Suppressor macrophage treated with lipopolysaccharide for 1 hour (primary cell): ENCODE measurements around the gene RAB44.
A peak's percentile ranks its signal among the peaks of the same experiment; 100 is the strongest.
"Not testable (repeated sequence)": the region's sequence is repeated elsewhere in the genome, so short reads cannot be mapped to it uniquely, and the experiment has no call there.

Source experiments
- DNase-seq, 3 donors: peaks; one replicate each; pipeline ENCODE4 v3.0.0-alpha.2; 2020 to 2022

RAB44 gene

GRCh38 chr6:36697481-36697903 lies at the start of gene RAB44:
RAB44 (plus strand) TSS chr6:36697826; CDS start chr6:36704236, 6,410 bp downstream.
- peak; percentile 29 to 56 (median 48) for DNase-seq

GRCh38 chr6:36649086-36649485 lies 48.5 kb upstream of the RAB44 start:
- no peak for DNase-seq

DNA sequence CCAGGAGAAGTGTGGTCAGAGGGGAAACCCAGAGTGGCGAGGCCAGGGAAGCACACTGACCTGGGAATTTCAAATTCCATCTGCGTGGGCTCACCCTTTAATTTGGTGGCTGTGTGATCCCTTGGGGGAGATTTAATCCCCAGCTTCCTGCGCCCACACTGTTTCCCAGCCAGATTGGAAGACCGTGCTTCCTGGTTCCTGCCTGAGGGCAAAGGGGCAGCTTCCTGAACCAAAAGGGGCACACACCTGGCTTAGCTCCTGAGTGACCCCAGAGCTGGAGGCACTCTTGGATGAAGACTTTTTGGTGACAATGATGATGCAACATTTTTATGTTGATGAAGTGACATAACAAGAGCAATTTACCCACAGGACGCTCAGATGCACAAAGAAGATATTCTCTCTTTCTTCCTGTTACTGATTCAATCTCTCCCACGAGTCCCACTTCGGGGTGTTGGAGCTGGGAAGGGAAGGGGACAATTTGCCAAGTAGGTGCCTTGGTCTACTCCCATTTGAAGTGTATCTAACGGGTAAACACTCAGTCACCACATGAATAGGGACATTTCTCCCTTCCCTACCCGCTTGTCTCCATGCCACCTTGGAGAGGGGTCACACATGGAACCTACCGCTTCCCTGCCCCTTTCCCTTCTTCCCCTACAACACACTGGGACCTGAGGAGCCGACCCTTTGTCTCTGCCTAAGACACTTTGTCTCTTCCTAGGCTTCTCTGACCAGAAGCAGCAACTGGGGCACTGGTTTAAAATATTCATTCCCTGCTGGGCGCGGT lies 47.7 kb upstream of the RAB44 start:
- peak in 1 of 3 donors; percentile 57 for DNase-seq

GRCh38 chr6:36650848-36651478 lies 46.7 kb upstream of the RAB44 start:
- DNase-seq: peak; percentile 57 to 72 (median 62)

- DNase-seq: no peak
These were observed 45.8 kb upstream of the RAB44 start for GRCh38 chr6:36651659-36652379.

GRCh38 chr6:36654469-36654868 lies 43.2 kb upstream of the RAB44 start:
- DNase-seq: not testable (repeated sequence)

DNA sequence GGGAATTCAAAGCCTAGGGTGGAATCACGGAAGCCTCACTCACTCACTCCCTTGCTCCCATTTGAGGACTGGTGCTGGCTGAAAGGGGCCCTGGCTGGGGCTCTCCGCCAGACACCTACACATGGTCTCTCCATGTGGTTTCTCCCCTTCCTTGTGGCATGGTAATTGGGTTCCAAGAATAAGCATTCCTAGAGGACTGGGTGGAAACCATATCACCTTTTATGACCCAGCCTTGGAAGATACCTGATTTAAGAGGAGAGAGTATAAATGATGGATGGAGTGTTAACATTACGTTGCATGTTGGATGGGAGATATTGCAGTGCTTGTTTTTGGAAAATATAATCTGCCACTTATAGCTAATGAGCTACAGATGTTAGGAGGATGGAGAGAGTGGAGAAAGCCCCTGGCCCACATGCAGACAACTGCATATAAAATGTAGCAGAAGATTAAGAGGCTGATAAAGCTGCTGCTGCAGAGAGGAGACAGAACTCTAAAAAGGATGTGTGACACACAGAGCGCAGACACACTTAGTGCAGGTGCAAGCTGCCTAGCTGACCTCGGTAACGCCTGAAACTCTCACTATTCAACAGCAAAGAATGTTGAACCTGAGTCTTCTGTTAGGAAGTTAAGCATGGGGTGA lies 42.4 kb upstream of the RAB44 start:
- DNase-seq: no peak

- DNase-seq: no peak
These were observed 41.2 kb upstream of the RAB44 start for GRCh38 chr6:36656441-36656840.

GRCh38 chr6:36657271-36657670 lies 40.4 kb upstream of the RAB44 start:
- no peak for DNase-seq

DNA sequence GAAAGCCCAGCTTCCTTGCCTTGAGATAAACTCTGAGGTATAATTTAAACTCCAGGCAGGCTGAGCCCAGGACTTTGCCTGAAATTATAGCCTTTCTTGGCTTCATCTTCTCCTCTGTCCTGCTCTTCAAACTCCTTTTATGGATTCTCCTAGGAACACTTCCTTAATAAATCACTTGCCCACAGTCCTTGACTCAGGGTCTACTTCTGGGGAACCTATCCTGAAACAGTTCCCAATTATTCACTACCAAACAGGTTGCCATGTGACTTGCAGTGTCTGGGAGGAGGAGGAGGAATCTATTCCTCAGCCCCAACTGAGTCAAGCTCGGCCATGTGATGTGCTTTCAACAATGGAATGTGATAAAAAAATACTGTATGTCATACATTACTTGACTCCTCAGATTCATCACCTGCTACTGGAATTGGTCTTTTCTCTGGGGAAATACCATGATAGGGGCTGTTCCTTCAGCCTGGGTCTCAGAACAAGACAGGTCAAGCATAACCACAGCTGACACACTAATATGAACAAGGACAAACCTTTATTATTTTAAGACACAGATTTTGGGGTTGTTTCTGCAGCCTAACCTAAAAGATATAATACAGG lies 39.6 kb upstream of the RAB44 start:
- peak in 1 of 3 donors; percentile 58 for DNase-seq

DNA sequence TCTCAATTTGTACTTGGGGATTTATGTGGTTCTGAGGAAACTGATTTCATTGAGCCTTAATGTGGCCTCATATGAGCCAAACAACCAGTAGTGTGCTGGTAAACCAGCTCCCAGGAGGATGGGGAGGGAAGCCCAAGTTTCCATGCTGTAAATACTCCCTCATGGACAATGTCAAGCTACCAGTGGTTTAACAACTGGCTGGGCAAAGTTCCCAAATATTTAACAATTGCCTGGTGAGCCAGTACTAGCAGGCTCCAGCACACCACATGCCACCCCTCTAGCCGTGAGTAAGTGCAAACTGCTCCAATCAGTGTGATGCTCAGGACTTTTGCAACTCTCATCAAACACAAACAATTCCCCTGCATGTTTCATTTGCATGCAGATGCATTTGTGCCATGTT lies 38.4 kb upstream of the RAB44 start:
- no peak for DNase-seq

DNA sequence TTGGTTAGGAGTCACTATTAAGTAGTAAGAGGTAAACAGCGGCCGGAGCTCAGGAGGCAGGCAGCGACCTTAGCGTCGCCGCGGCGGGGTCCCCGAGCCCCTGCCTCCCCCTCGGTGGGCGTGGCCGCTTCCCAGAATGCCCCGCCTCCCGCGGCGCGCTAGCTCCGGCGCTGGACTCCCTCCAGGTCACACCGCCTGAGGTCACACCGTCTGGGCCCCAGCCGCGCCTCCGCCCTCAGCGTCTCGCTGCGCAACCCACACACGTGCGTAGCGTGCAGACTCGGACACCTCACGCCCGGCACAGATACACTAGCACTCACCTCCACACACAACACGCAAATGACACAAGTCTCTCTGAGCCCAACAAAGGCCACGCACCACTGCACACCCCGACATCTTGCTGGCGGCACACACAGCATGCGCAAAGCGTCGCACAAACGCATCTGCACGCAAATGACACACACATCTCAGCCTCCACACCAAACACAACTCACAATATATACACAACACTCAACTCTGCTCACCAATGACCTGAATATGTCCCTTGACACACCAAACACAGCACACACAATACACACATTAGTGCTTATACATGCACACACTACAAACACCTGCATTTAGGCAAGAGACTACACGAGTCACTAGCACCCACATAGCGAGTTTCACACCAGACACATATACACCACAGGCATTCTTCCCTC lies 36.7 kb upstream of the RAB44 start:
- DNase-seq: peak in 1 of 3 donors; percentile 35

- DNase-seq: no peak
These were observed 35.2 kb upstream of the RAB44 start for GRCh38 chr6:36662380-36662779.

DNA sequence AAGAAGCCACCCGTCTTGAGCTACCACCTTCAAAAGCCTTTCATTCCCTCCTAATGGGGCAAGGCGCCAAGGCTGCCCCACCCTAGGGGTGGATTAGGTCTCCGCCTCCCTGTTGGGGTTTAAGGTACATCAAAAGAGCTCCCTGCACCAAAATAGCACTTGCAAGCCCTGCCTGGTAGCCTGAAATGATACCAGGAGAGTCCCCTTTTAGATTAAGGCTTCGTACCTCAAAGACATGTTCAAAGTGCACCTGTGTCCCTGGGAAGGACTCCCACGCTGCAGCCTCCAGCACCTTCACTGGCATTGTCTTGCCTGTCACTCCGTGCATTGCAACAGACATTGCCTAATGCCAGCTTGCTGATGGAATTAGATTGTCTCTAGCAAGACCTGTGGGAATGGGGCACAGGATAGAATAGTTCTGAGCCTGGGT lies 34.8 kb upstream of the RAB44 start:
- no peak for DNase-seq

DNA sequence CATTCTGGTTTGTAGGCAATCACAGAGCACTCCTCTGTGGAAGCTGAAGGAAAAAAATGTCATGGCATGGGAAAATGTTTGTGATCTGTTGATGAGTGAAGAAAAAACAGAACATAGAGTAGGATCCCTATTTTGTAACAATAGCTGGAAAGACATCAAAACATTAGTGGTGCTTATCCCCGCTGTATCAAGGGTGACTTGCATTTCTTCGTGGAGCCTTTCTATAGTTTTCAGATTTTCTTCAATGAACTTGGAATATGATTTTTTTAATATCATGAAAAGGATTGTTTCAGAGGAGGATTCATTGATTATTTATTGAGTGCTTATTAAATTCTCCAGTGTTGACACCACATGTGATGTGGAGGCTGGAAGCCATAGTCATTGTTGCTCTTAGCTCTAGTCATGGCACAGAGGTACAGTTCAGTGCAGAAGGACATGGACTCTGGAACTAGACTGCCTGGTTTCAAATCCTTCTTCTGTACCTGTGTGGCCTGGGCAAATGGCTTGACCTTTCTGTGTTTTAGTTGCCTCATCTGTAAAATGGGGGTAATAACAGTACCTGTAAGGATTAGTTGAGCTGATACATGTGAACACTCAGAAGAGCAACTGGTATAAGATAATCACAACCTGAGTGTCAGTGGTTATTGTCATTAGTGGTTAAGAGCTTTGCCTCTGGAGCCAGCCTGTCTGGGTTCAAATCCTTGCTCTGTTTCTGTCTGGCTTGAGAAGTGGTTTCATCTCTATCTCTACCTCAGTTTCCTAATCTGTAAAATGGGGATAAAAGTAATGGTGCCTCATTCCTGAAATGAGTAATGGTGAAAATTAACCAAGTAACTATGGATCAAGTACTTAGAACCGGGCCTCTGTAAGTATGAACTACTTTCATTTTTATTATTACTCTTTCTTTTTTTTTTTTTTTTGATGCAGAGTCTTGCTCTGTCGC lies 33.9 kb upstream of the RAB44 start:
- DNase-seq: no peak

DNA sequence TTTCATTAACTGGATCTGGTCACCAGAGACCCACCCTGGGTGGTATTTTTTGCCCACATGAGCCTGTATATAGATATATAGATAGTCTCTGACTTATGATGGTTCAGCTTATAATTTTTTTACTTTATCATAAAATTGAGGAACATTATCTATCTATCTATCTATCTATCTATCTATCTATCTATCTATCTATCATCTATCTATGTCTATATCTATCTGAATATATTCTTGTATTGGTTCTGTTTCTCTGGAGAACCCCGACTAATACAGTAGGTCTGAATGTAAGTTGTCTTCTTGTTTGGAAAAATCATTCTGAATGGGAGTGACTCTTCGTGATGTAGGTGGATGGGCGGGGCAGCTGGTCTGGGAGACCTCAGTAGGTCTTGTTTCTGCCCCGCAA lies 32.4 kb upstream of the RAB44 start:
- no peak for DNase-seq

DNA sequence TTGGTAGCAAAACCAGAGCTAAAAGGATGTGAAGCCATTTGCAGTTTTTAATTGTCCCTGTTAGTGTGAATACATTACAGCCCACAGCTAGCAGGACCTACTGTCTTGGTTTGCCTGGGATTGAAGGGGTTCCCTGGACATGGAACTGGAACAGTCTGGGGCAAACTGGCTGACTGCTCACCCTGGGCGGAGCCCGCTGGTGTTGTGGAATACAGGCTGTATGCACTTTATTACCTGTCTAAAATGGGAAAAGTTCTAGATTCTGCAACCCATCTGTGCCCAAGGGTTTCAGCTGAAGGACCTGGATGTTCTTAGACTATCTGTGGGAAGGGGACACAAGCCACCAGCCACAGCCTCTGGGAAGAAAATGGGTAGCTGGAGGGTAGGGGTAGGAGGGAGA lies 31.3 kb upstream of the RAB44 start:
- DNase-seq: no peak

DNA sequence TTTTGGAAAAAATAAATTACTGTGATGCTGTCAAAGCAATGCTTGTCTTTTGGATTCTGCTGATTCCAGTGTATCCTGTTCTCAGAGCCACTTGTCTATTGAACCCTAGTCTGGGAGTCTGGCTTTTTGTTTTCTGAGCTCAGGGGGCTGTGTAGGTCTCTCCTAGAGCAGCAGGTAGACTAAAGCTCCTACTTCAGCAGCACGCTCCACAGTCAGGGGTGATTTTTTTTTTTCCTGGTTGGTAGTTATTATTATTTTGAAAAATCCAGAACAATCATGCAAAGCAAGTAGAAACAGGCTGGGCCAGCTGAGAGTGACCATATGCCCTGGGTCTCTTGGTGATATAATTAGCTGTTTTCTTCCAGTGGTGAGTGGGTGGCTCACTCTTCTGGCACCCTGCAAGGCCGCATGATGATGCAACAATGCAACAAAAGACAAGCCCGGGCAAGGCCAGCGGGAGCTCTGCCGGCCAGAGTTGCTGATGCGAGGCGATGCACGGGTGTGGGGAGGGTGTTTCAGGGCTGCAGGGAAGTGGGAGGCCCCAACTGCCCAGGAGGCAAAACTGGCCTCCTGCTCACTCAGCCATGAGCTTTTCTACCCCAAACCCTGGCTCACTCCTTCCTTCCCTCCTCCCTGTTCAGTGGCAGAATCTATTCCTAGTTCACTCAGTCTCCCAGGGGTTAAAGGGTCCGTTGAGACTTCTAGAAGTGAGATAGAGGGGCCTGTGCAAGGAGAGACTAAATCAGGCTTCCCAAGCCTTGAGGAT lies 30.6 kb upstream of the RAB44 start:
- peak; percentile 91 to 95 (median 95) for DNase-seq

DNA sequence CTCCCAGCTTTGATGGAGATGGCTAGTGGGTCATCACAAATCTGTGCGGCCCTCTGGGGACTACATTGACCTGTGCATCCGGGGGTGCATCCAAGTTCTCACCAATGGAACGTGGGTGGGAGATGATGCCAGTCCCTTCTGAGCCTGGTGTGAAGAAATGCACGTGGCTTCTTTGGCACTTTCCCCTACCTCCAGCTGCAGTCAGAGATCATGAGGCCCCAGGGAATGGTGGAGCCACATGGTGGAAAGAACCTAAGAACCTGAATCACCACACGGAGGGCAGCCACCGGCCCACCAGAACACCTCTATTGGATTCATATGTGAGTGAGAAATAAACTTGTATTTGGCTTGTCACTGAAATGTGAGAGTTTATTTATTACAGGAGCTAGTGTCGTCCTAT lies 29.0 kb upstream of the RAB44 start:
- DNase-seq: peak in 1 of 3 donors; percentile 32

- no peak for DNase-seq
These were observed 28.6 kb upstream of the RAB44 start for GRCh38 chr6:36669002-36669401.
